ENCODE data around the gene GSTT4. TPM values are rescaled to one million over a fixed set of nuclear protein-coding genes. Genes with fewer than 3 reads are reported as not detected.

GSTT4 gene
- total RNA-seq, 2 donors from 2014 or later: not detected

DNA sequence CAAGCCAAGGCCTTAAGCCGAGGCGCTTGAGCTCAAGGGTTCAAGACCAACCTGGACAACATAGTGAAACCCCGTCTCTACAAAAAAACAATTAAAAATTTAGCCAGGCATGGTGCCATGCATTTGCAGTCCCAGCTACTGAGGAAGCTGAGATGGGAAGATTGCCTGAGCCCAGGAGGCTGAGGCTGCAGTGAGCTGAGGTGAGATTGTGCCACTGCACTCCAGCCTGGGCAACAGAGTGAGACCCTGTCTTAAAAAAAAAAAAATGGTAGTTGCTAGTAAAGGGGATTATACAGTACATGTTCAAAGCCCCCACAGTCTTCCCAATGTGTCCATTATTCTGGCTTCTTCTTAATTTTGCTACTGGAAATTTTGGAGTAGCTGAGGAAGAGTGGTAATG lies 24.1 kb upstream of the GSTT4 start:
- ATAC-seq (ENCODE audit: insufficient number of reproducible peaks, low FRiP score, low read depth) (no peak), DNase-seq (ENCODE audit: low spot score) (no peak)
- no peaks in the 10 kb centered on the region for H3K9me3 ChIP-seq
- H3K4me1 ChIP-seq (ENCODE audit: control insufficient read depth in 1 of 2, low read depth in 2 of 2): peaks cover 0 to 9% of the 10 kb centered on the region in 2 donors
- H3K36me3 ChIP-seq: no peaks in the 10 kb centered on the region
- no peak overlapping the region for H3K27ac ChIP-seq
- TF ChIP-seq, protein P1, sequence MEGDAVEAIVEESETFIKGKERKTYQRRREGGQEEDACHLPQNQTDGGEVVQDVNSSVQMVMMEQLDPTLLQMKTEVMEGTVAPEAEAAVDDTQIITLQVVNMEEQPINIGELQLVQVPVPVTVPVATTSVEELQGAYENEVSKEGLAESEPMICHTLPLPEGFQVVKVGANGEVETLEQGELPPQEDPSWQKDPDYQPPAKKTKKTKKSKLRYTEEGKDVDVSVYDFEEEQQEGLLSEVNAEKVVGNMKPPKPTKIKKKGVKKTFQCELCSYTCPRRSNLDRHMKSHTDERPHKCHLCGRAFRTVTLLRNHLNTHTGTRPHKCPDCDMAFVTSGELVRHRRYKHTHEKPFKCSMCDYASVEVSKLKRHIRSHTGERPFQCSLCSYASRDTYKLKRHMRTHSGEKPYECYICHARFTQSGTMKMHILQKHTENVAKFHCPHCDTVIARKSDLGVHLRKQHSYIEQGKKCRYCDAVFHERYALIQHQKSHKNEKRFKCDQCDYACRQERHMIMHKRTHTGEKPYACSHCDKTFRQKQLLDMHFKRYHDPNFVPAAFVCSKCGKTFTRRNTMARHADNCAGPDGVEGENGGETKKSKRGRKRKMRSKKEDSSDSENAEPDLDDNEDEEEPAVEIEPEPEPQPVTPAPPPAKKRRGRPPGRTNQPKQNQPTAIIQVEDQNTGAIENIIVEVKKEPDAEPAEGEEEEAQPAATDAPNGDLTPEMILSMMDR (IDR thresholded peaks at IDR 0.05): no peak
- H3K27me3 ChIP-seq (replicated peaks; ENCODE audit: insufficient read depth): no peaks in the 10 kb centered on the region
- no peak overlapping the region for H3K4me3 ChIP-seq

DNA sequence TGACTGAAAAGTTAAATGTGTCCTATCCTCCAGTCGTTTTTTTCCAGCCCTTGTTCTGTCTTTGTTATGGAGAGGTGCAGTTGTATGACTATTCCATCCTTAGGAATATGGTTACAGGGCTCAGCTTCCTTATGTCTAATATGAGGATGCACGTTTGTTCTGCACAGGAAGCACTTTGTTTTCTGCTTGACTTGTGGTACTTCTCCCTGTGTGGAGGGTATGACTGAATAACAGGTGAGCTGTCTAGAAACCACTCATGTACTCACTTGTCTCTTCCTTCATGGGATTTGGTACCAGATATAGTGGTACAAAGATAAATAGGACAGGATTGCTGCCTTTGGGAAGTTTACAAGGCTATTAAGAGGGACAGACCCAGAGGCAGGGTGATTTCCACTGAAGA lies 23.3 kb upstream of the GSTT4 start:
- H3K27me3 ChIP-seq (replicated peaks; ENCODE audit: insufficient read depth): no peaks in the 10 kb centered on the region
- TF ChIP-seq, protein P1 (IDR thresholded peaks at IDR 0.05): no peak
- H3K36me3 ChIP-seq: no peaks in the 10 kb centered on the region
- H3K9me3 ChIP-seq: no peaks in the 10 kb centered on the region
- H3K4me3 ChIP-seq: no peak overlapping the region
- no peak overlapping the region for H3K27ac ChIP-seq
- DNase-seq (ENCODE audit: low spot score): no peak
- peaks cover 3 to 12% of the 10 kb centered on the region in 2 donors for H3K4me1 ChIP-seq (ENCODE audit: control insufficient read depth in 1 of 2, low read depth in 2 of 2)
- ATAC-seq (ENCODE audit: insufficient number of reproducible peaks, low FRiP score, low read depth): no peak

DNA sequence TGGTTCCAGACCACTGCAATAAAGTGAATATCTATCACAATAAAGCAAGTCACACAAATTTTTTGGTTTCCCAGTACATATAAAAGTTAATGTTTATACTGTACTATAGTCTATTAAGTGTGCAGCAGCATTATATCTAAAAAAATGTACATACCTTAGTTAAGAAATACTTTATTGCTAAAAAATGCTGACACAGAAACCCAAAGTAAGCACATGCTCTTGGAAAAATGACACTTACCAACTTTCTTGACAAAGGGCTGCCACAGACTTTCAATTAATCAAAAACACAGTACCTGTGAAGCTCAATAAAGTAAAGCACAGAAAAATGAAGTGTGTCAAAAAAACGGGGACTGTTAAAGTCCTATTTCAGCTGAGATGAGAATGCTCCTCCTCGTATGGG lies 22.7 kb upstream of the GSTT4 start:
- H3K27ac ChIP-seq: no peak overlapping the region
- H3K9me3 ChIP-seq: no peaks in the 10 kb centered on the region
- ATAC-seq (ENCODE audit: insufficient number of reproducible peaks, low FRiP score, low read depth): no peak
- no peaks in the 10 kb centered on the region for H3K27me3 ChIP-seq (replicated peaks; ENCODE audit: insufficient read depth)
- no peaks in the 10 kb centered on the region for H3K36me3 ChIP-seq
- peaks cover 7 to 17% of the 10 kb centered on the region in 2 donors for H3K4me1 ChIP-seq (ENCODE audit: control insufficient read depth in 1 of 2, low read depth in 2 of 2)
- no peak overlapping the region for H3K4me3 ChIP-seq
- no peak for DNase-seq (ENCODE audit: low spot score)
- TF ChIP-seq, protein P1 (IDR thresholded peaks at IDR 0.05): no peak

DNA sequence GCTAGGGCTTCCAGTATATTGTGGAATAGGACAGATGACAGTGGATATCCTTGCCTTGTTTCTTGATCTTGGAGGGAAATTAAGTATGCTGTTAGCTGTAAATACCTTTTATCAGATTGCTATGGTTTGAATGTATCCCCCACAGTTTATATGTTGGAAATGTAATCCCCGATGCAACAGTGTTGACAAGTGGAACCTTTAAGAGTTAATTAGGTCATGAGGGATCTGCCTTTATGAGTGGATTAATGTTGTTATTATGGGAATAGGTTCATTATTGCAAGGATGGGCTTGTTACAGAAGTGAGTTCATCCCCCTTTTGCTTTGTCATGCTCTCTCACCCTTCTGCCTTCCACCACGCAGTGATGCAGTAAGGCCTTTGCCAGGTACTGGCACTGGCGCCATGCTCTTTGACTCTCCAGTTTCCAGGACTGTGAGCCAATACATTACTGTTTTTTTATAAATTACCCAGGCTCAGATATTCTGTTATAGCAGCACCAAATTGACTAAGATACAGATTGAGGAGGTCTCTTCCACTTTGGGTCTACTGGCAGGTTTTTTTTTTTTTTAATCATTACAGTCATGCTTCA lies 22.2 kb upstream of the GSTT4 start:
- Histone ChIP-seq H3K4me3 (no peak overlapping the region), H3K27me3 (replicated peaks; ENCODE audit: insufficient read depth) (no peaks in the 10 kb centered on the region), H3K9me3 (no peaks in the 10 kb centered on the region), H3K4me1 (ENCODE audit: control insufficient read depth in 1 of 2, low read depth in 2 of 2) (peaks cover 7 to 20% of the 10 kb centered on the region in 2 donors), H3K27ac (no peak overlapping the region), H3K36me3 (no peaks in the 10 kb centered on the region)
- ATAC-seq (ENCODE audit: insufficient number of reproducible peaks, low FRiP score, low read depth) (no peak), DNase-seq (ENCODE audit: low spot score) (no peak)
- TF ChIP-seq, protein P1 (IDR thresholded peaks at IDR 0.05): no peak

DNA sequence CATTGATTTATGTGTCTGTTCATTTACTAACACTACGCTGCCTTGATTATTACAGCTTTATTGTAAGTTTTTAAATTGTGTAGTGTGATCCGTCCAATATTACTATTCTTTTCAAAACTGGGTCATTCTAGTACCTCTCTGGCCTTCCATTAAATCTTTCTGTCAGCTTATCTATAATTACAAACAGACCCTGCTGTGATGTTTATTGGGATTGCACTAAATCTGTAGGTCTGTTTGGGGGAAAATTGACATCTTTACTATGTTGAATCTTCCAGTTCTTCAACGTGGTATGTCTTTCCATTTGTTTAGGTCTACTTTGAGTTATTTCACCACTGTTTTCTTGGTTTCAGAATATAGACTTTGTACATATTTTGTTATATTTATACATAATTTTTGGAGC lies 21.5 kb upstream of the GSTT4 start:
- DNase-seq (ENCODE audit: low spot score): no peak
- Histone ChIP-seq H3K4me1 (ENCODE audit: control insufficient read depth in 1 of 2, low read depth in 2 of 2) (peaks cover 7 to 20% of the 10 kb centered on the region in 2 donors), H3K36me3 (no peaks in the 10 kb centered on the region), H3K27me3 (replicated peaks; ENCODE audit: insufficient read depth) (no peaks in the 10 kb centered on the region), H3K4me3 (no peak overlapping the region), H3K27ac (no peak overlapping the region), H3K9me3 (no peaks in the 10 kb centered on the region)
- no peak for ATAC-seq (ENCODE audit: insufficient number of reproducible peaks, low FRiP score, low read depth)
- TF ChIP-seq, protein P1 (IDR thresholded peaks at IDR 0.05): no peak
